Adrenal gland (tissue), 12 donors: Measurements from ENCODE around the gene RNASE8. TPM values are rescaled to one million over a fixed set of nuclear protein-coding genes. Genes with fewer than 3 reads are reported as not detected.
A peak's percentile ranks its signal among the peaks of the same experiment; 100 is the strongest.

Experiments
- DNase-seq, 7 donors: peaks; one replicate each; pipeline ENCODE4 v3.0.0-alpha.2; 2019 to 2020
- H3K27ac ChIP-seq, 5 donors: fragments of 200-600 bp; sonication (generic) in 4 of 5; 1 replicate in 3 of 5; 2 replicates in 2 of 5; pipeline versions ENCODE4 v1.5.1 to v1.8.0; 2016 to 2020; ENCODE audit warnings: mild to moderate bottlenecking in 1 of 5
- H3K27me3 ChIP-seq: fragments of 200-600 bp; 2 replicates; pipeline ENCODE4 v1.8.0; 2021
- H3K36me3 ChIP-seq, 2 donors: fragments of 200-600 bp; replicated peaks in 1 of 2; 1 replicate in 1 of 2; 2 replicates in 1 of 2; pipeline versions ENCODE4 v1.5.1 to v1.8.0; 2018 to 2022
- H3K4me1 ChIP-seq, 2 donors: fragments of 200-600 bp; replicated peaks in 1 of 2; 1 replicate in 1 of 2; 2 replicates in 1 of 2; pipeline versions ENCODE4 v1.5.1 to v1.8.0; 2018 to 2021
- H3K4me3 ChIP-seq, 4 donors: fragments of 200-600 bp; sonication (generic) in 3 of 4; one replicate each; pipeline ENCODE4 v1.5.1; 2016 to 2018
- H3K9me3 ChIP-seq, 3 donors: fragments of 200-600 bp; sonication (generic) in 1 of 3; replicated peaks in 1 of 3; 1 replicate in 2 of 3; 2 replicates in 1 of 3; pipeline versions ENCODE4 v1.5.1 to v1.8.0; 2016 to 2021
- CTCF ChIP-seq, 6 experiments: fragments of 450-650 bp in 4 of 6; fragments of 200-600 bp in 2 of 6; sonication (generic) in 1 of 6; IDR thresholded peaks; 1 replicate in 5 of 6; 2 replicates in 1 of 6; pipeline versions ENCODE4 v1.5.1 to v1.8.0; 2016 to 2021; ENCODE audit warnings: antibody characterized with exemption in 6 of 6, mild to moderate bottlenecking in 2 of 6, moderate library complexity in 1 of 6
- POLR2A ChIP-seq, 2 donors: fragments of 450-650 bp; IDR thresholded peaks; one replicate each; pipeline ENCODE4 v1.6.1; 2017; ENCODE audit warnings: antibody characterized with exemption in 2 of 2, mild to moderate bottlenecking in 2 of 2, moderate library complexity in 1 of 2
- WGBS, 4 donors: extraction: QIAGEN DNeasy Blood & Tissue Kit in 2 of 4; methylation state at CpG; one replicate each; pipeline versions ENCODE4 v1.1.5 to v1.1.7; 2013 to 2017; 5-methylcytosine and 5-hydroxymethylcytosine counted together
- intact Hi-C, 2 donors: fragments of 100-400 bp; cut with DNase I; formaldehyde crosslinking; loops; one replicate each; pipeline versions ENCODE4 v1.14.1 to v1.15.0; 2022 to 2023
- polyA plus RNA-seq, 3 donors: library from polyadenylated mRNA; stranded (reverse); fragments of 200-250 nt in 2 of 3; fragments of 350-450 nt in 1 of 3; fragmentation: Illumina TruSeq in 1 of 3; extraction: RNeasy Lipid Tissue Mini Kit (QIAGEN cat#74804) in 1 of 3; gene quantifications; one replicate each; pipeline ENCODE4 v1.2.3, GENCODE V29; 2013 to 2014
- total RNA-seq, 9 donors: library from RNA; depleted of rRNA in 4 of 9; stranded (reverse); fragments of >200 nt in 4 of 9; fragments of 120-200 nt in 1 of 9; fragmentation: NEBNext Ultra II Directional in 1 of 9; extraction: Animal tissue kit (Norgen Biotek cat#: 25700) in 1 of 9; gene quantifications; one replicate each; pipeline versions ENCODE4 v1.1.0 to v1.2.4, GENCODE V29; 2013 to 2023
- donor health status: healthy with polysubstance abuse.
- donor health status: Bipolar disorder and iron deficiency.
- donor health status: DM: yes; HTN: yes; CAD: no.
- donor health status: DM: no; HTN: no; CAD: no.
- donor health status: DM: no; HTN: no; CAD: no.
- donor health status: DM: yes; HTN: yes; CAD: no.

The RNASE8 gene
- total and polyA plus RNA-seq, 12 donors, result not detected

GRCh38 chr14:21018781-21019180 is 38.8 kb upstream of the RNASE8 start:
- no peak for DNase-seq
- Histone ChIP-seq H3K9me3 (no peaks in the 10 kb centered on the region), H3K27me3 (no peaks in the 10 kb centered on the region), H3K4me1 (peaks cover 30 to 44% of the 10 kb centered on the region in 2 donors), H3K27ac (no peak overlapping the region), H3K4me3 (no peak overlapping the region), H3K36me3 (peaks cover 0 to 55% of the 10 kb centered on the region in 2 donors)
- 88 to 96% (median 92%) methylated on average over 3 of the region's 3 CpGs for WGBS, 4 donors
- intact Hi-C loops, result loop anchor here in 1 of 2 donors (5.0 kb wide), 1 partner anchor 74 kb away; no protein-coding TSS in a partner anchor
- TF ChIP-seq CTCF (IDR thresholded peaks at IDR 0.05) (no peak), POLR2A (IDR thresholded peaks at IDR 0.05) (no peak)

- Histone ChIP-seq H3K27me3 (no peaks in the 10 kb centered on the region), H3K36me3 (peaks cover 0 to 55% of the 10 kb centered on the region in 2 donors), H3K9me3 (no peaks in the 10 kb centered on the region), H3K4me3 (no peak overlapping the region), H3K27ac (peak overlapping the region in 1 of 5 donors; percentile 17), H3K4me1 (peaks cover 32 to 46% of the 10 kb centered on the region in 2 donors)
- no peak for TF ChIP-seq POLR2A (IDR thresholded peaks at IDR 0.05)
- no peak for TF ChIP-seq CTCF (IDR thresholded peaks at IDR 0.05)
- intact Hi-C loops, result loop anchor here in 1 of 2 donors (5.0 kb wide), 1 partner anchor 73 kb away; no protein-coding TSS in a partner anchor
- no peak for DNase-seq
- 44 to 71% (median 55%) methylated on average over 1 of the region's 1 CpG for WGBS, 4 donors
Measured at GRCh38 chr14:21019366-21019765, 38.3 kb upstream of the RNASE8 start.

GRCh38 chr14:21020977-21021545 is 36.6 kb upstream of the RNASE8 start:
- WGBS, 4 donors, result 82 to 90% (median 87%) methylated on average over 5 of the region's 5 CpGs
- Histone ChIP-seq H3K4me1 (peaks cover 29 to 49% of the 10 kb centered on the region in 2 donors), H3K9me3 (no peaks in the 10 kb centered on the region), H3K27ac (peak overlapping the region in 2 of 5 donors; percentile 15 to 20), H3K27me3 (no peaks in the 10 kb centered on the region), H3K36me3 (peaks cover 0 to 55% of the 10 kb centered on the region in 2 donors), H3K4me3 (no peak overlapping the region)
- intact Hi-C loops, result loop anchor here in 1 of 2 donors (5.0 kb wide), 1 partner anchor 71 kb away; no protein-coding TSS in a partner anchor
- TF ChIP-seq POLR2A (IDR thresholded peaks at IDR 0.05) (no peak), CTCF (IDR thresholded peaks at IDR 0.05) (no peak)
- DNase-seq, result no peak

GRCh38 chr14:21022686-21023085 is 34.9 kb upstream of the RNASE8 start:
- no peak for TF ChIP-seq CTCF (IDR thresholded peaks at IDR 0.05)
- no peak for TF ChIP-seq POLR2A (IDR thresholded peaks at IDR 0.05)

More at GRCh38 chr14:21022686-21023085, 34.9 kb upstream of the RNASE8 start:
- Histone ChIP-seq H3K27ac (peak overlapping the region in 3 of 5 donors; percentile 4 to 93 (median 87)), H3K27me3 (no peaks in the 10 kb centered on the region), H3K4me3 (peak overlapping the region in 1 of 4 donors; percentile 71), H3K36me3 (peaks cover 0 to 44% of the 10 kb centered on the region in 2 donors), H3K9me3 (no peaks in the 10 kb centered on the region), H3K4me1 (peaks cover 36 to 56% of the 10 kb centered on the region in 2 donors)
- intact Hi-C loops, result loop anchor here in 1 of 2 donors (5.0 kb wide), 1 partner anchor 70 kb away; no protein-coding TSS in a partner anchor
- no peak for DNase-seq
- WGBS, 4 donors, result 43 to 57% (median 47%) methylated on average over 5 of the region's 5 CpGs
